Measurements from ENCODE around the gene RNF19B.
"Not testable (repeated sequence)": the region's sequence is repeated elsewhere in the genome, so short reads cannot be mapped to it uniquely, and the experiment has no call there.

RNF19B gene

GRCh38 chr1:32927441-32927840 lies 37.2 kb downstream of the RNF19B start:
- no peak for DNase-seq

- DNase-seq, result no peak
Observed at GRCh38 chr1:32926562-32926961, 38.0 kb downstream of the RNF19B start.

GRCh38 chr1:32925403-32926162 lies 39.0 kb downstream of the RNF19B start:
- DNase-seq, result no peak

DNA sequence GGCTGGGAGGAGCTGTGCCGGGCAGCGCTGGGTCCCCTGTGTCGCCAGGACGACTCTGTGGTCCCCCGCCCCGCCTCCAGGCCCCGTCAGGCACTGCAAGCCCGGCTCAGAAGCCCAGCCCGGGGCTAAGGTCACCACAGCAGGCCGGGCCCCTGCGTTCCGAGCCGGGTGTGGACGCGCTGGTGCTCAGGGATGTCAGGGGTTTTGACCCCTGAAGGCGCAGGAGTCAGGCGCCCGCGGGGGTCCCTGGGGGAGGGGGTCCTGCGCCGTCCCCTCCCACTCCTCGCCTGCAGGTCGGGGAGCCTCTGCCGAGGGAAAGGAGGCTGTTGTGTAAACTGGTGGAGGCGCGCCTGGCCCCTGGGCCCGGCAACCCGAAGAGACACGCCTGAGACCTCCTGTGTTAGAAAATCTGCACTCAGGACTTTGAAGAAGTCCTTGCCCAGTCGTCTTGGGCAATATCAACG lies 39.7 kb downstream of the RNF19B start:
- DNase-seq, result no peak

GRCh38 chr1:32920833-32921232 lies 43.8 kb downstream of the RNF19B start:
- no peak for DNase-seq

DNA sequence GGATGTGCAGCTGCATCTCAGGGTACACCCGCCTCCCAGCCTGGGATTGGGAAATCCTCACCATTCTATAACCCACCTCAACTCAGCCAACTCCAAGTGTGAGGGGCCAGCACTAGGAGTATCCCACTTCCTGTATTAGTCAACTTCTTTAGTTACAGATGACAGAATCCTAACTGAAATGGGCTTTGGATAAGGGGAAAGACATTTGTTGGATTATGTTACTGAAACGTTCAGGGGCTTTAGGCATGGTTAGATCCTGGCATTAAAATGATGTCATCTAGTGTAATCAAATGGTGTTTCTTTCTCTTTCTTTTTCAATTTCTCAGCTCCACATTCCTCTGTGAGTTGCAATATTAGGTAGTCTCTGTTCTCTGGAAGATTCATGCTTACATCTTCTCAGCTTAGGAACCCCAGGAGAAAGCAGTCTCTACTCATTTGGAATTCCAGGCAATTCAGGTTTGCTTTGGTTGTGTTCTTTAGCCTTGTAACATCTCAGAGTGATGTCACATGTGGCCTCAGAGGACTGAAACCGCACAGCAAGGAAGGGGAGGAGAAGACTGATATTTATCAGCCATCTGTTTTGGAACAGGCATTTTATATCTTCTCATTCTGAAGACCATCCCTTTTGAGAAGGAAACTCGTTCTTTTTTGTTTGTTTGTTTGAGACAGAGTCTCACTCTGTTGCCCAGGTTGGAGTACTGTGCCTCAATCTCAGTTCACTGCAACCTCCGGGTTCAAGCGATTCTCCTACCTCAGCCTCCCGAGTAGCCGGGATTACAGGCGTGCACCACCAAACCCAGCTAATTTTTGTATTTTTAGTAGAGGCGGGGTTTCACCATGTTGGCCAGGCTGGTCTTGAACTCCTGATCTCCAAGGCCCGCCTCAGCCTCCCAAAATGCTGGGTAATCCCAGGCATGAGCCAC lies 44.5 kb downstream of the RNF19B start:
- peak; percentile 15 for DNase-seq

GRCh38 chr1:32918179-32918578 lies 46.4 kb downstream of the RNF19B start:
- no peak for DNase-seq

GRCh38 chr1:32917521-32917920 lies 47.1 kb downstream of the RNF19B start:
- no peak for DNase-seq

DNA sequence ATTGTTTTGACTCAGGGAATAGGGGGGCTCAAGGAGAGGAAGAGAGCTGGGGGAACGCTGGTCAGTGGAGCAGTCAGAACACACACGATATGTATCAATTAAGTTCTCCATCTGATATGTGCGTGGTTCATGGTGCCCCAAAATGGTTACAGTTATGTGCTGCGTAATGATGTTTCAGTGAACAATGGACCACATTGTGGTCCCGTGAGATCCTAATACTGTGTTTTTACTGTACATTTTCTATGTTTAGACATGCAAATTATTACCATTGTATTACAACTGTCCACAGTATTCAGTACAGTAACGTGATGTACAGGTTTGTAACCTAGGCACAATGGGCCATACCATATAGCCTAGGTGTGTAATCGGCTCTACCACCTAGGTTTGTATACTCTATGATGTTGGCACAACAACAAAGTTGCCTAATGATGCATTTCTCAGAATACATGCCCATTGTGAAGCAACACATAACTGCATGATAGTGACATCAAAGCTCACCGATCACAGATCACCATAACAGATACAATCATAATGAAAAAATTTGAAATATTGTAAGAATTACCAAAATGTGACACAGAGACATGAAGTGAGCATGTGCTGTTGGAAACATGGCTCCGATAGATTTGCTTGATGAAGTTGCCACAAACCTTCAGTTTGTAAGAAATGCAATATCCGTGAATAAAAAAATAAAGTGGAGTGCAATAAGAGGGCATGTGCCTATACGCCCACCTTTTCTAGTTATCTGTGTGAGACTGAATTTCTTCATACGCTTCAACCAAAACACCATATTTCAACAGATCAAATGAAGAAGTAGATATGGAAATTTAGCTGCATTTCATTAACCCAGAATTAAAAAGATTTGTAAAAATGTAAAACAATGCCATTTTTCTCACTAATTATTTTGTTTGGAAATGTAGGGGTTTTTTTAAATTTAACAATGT lies 48.6 kb downstream of the RNF19B start:
- DNase-seq, result no peak

- DNase-seq, result no peak
Observed at GRCh38 chr1:32910319-32910718, 54.3 kb downstream of the RNF19B start.

GRCh38 chr1:32907435-32907834 lies 57.2 kb downstream of the RNF19B start:
- no peak for DNase-seq

GRCh38 chr1:32906654-32907053 lies 58.0 kb downstream of the RNF19B start:
- DNase-seq, result no peak

GRCh38 chr1:32905588-32905987 lies 59.0 kb downstream of the RNF19B start:
- DNase-seq, result not testable (repeated sequence)

DNA sequence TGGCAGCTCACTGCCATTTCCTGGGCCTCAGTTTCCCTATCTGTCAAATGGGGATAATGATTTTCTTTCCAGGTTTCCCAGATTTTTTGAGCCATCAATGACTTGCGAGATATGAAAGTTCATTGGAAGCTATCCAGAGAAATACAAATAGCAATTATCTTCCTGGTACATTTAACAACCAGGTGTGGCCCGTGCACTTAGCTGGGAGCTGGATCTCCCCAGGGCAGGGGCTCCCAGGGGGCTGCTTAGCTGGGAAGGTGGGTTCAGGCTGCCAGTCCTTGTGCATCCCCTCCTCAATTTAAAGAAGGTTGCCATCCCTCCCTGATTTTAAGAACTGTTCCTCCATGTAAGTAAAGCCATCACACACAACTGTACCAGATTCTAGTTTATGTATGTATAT lies 59.8 kb downstream of the RNF19B start:
- DNase-seq, result no peak

DNA sequence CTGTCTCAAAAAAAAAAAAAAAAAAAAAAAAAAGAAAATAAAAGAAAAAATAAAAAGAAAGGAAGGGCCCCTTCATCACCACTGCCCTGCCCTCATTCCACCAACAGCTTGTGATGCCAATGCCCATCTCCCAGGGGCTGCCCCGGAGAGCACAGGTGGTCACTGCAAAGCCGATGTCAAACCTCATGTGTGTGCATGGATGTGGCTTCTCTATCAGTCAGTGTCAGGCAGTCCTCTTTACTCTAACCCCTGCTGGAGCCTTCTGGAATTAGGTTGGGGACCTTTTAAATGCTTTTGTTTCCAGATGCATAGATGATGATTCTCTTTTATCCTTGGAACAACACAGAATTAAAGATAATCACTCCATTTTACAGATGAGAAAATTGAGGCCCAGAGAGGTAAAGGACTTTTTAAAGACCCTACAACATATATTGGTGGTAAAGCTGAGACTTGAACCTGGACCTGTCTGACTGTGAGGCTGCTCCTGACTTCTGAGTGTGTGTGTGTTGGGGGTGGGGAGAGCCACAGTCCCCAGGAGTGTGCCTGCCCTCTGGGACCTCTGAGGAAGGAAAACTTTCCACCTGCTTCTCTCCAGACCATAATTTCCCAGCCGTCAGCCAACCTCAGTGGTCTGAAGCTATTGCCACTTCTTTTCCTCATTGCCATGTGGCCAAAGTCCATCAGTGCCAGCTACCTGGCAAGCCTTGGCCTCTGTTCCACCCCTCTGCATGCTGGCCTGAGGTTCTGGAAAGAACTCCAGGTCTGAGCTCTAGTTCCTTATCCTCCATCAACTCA lies 60.4 kb downstream of the RNF19B start:
- DNase-seq, result no peak

GRCh38 chr1:32902535-32902920 lies 62.1 kb downstream of the RNF19B start:
- no peak for DNase-seq

- DNase-seq, result no peak
Observed at GRCh38 chr1:32901823-32902534, 62.6 kb downstream of the RNF19B start.

- peak; percentile 27 for DNase-seq
Observed at GRCh38 chr1:32900956-32901822, 63.4 kb downstream of the RNF19B start, which contains the start of gene TMEM54. TSS of gene TMEM54 (minus strand) at chr1:32901389. CDS start at chr1:32901238, 151 bp downstream.

DNA sequence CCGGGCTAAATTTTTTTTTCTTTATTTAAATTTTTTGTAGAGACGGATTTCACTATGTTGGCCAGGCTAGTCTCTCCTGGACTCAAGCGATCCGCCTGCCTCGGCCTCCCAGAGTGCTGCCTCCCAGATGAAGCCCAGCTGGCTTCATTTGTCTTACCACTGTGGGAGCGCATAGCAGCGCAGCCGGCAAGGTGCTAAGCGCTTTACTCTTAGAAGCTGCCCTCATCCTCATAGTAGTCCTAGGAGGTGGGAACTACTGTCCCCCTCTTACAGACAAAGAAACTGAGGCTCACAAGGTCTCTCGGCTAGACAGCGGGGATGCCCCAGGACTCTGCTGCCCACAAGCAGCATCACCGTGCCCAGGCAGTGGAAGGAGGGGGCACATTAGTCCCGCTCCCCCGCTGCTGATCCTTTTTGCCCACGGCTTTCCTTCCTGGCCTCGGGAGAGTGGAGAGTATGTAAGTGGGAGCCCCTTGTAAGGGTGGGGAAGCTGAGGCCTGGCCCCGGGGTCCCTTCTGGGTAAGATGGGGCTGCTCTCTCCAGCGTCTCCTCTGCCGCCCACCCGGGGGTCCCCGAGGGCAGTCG lies 64.1 kb downstream of the RNF19B start:
- DNase-seq, result no peak
